SU-DHL-6 (cell line): Measurements from ENCODE around the gene GJA4.

Experiments
- EZH2phosphoT487 ChIP-seq: fragments of 200-600 bp; sonication (generic), shearing (Covaris generic); conservative IDR thresholded peaks from 2 replicates; pipeline ENCODE4 v1.6.1; 2018; ENCODE audit warnings: mild to moderate bottlenecking, antibody characterized with exemption, low read length, moderate library complexity, mixed read lengths
- TF ChIP-seq, protein P1 (sequence below): fragments of 200-600 bp; sonication (generic); IDR thresholded peaks from one replicate; pipeline ENCODE4 v1.5.1; 2017; ENCODE audit warnings: antibody characterized with exemption, mild to moderate bottlenecking, low read length, moderate library complexity; ENCODE audit not compliant: insufficient read depth, poor library complexity, severe bottlenecking

DNA sequence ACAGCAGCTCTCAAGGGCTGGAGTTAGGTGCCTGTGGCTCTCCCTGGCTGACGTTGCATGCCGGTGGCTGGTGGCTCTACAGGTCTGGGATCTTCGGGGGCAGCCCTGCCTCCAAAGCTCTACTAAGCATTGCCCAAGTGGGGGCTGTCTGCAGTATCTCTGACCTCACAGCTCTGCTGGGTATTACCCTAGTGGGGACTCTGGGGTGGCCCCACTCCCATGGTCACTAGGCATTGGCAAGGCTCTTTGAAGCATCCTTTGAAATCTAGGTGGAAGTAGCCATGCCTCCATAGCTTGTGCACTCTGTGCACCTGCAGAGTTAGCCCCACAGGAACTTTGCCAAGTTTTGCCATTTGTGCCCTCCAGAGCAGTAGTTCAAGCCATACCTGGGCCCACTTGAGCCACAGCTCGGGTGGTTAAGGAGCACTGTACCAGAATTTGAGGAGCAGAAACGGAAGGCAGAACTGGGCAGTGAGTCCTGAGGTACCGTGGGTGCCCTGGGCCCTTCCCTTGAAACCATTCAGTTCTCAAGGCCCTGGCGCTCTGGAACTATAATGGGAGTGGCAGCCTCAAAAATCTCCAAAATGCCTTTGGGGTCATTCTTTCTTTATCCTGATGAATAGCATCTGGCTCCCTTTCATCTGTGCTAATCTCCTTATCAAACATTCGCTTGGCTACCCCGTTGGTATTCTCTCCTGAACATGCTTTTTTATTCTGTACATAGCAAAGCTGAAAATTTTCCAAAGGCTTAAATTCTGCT, 15.4 kb downstream of the GJA4 start:
- TF ChIP-seq, protein P1, sequence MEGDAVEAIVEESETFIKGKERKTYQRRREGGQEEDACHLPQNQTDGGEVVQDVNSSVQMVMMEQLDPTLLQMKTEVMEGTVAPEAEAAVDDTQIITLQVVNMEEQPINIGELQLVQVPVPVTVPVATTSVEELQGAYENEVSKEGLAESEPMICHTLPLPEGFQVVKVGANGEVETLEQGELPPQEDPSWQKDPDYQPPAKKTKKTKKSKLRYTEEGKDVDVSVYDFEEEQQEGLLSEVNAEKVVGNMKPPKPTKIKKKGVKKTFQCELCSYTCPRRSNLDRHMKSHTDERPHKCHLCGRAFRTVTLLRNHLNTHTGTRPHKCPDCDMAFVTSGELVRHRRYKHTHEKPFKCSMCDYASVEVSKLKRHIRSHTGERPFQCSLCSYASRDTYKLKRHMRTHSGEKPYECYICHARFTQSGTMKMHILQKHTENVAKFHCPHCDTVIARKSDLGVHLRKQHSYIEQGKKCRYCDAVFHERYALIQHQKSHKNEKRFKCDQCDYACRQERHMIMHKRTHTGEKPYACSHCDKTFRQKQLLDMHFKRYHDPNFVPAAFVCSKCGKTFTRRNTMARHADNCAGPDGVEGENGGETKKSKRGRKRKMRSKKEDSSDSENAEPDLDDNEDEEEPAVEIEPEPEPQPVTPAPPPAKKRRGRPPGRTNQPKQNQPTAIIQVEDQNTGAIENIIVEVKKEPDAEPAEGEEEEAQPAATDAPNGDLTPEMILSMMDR: no peak
- TF ChIP-seq EZH2phosphoT487: no peak
